B cell (primary cell): ENCODE data around the gene NIN. TPM values are rescaled to one million over a fixed set of nuclear protein-coding genes. Genes with fewer than 3 reads are reported as not detected.

Experiments
- ATAC-seq: fragments of 200-7000 bp; cut with Tn5 transposase; one replicate; pipeline ENCODE4 v1.10.0; 2021; ENCODE audit warnings: low read depth, mild to moderate bottlenecking, moderate number of reproducible peaks, moderate library complexity
- CTCF ChIA-PET: fragments of 350-600 bp; sonication (Branson Sonifier 250); formaldehyde crosslinking; loops from one replicate; lab custom pipeline; 2021; ENCODE audit warnings: antibody characterized with exemption, inconsistent platforms; lab: Charles Lee
- POLR2A ChIA-PET: fragments of 350-600 bp; sonication (Branson Sonifier 250); formaldehyde crosslinking; loops from one replicate; lab custom pipeline; 2021; ENCODE audit warnings: antibody characterized with exemption; lab: Charles Lee
- DNase-seq: peaks from one replicate; pipeline ENCODE4 v3.0.0; 2013
- H2AFZ ChIP-seq: 2 replicates; pipeline ENCODE4 v1.6.1; 2012; ENCODE audit warnings: mild to moderate bottlenecking, low read depth, low read length; ENCODE audit not compliant: insufficient read depth, poor library complexity, severe bottlenecking
- H3K27ac ChIP-seq, 2 donors: 1 replicate in 1 of 2; 2 replicates in 1 of 2; pipeline ENCODE4 v1.5.1; 2012 to 2013; ENCODE audit warnings: low read length in 2 of 2, mild to moderate bottlenecking in 2 of 2, moderate library complexity in 1 of 2
- H3K27me3 ChIP-seq, 4 experiments: fragments of 200-600 bp in 1 of 4; sonication (generic) in 1 of 4; replicated peaks in 1 of 4; 1 replicate in 2 of 4; 2 replicates in 2 of 4; pipeline versions ENCODE4 v1.6.1 to v1.7.0; 2013 to 2016; ENCODE audit warnings: low read length in 3 of 4, mild to moderate bottlenecking in 2 of 4, mixed read lengths in 1 of 4, moderate library complexity in 1 of 4; ENCODE audit not compliant: insufficient read depth in 4 of 4, control insufficient read depth in 3 of 4; ENCODE audit errors: control extremely low read depth in 1 of 4
- H3K36me3 ChIP-seq, 2 experiments: replicated peaks in 1 of 2; 1 replicate in 1 of 2; 2 replicates in 1 of 2; pipeline versions ENCODE4 v1.6.1 to v1.7.1; 2013; ENCODE audit warnings: low read length in 1 of 2; ENCODE audit not compliant: insufficient read depth in 2 of 2, control insufficient read depth in 1 of 2; ENCODE audit errors: control extremely low read depth in 1 of 2, extremely low read depth in 1 of 2
- H3K4me1 ChIP-seq, 2 donors: fragments of 200-600 bp in 1 of 2; sonication (generic) in 1 of 2; 1 replicate in 1 of 2; 2 replicates in 1 of 2; pipeline versions ENCODE4 v1.5.1 to v1.6.1; 2013 to 2017; ENCODE audit warnings: low read length in 2 of 2; ENCODE audit not compliant: control insufficient read depth in 2 of 2, insufficient read depth in 2 of 2
- H3K4me2 ChIP-seq: replicated peaks from 2 replicates; pipeline ENCODE3; 2012; ENCODE audit warnings: mild to moderate bottlenecking, low read depth, low read length; ENCODE audit not compliant: poor library complexity, severe bottlenecking
- H3K4me3 ChIP-seq, 5 experiments: fragments of 200-600 bp in 1 of 5; sonication (generic) in 1 of 5; 1 replicate in 3 of 5; 2 replicates in 2 of 5; pipeline versions ENCODE4 v1.5.1 to v1.7.0; 2011 to 2016; ENCODE audit warnings: low read length in 4 of 5, mild to moderate bottlenecking in 4 of 5, low read depth in 2 of 5, control low read depth in 1 of 5, moderate library complexity in 1 of 5; ENCODE audit not compliant: insufficient read depth in 1 of 5; ENCODE audit errors: control extremely low read depth in 1 of 5, extremely low read depth in 1 of 5
- H3K79me2 ChIP-seq: fragments of 200-600 bp; sonication (generic); one replicate; pipeline ENCODE4 v1.6.0; 2016; ENCODE audit warnings: low read length; ENCODE audit not compliant: control insufficient read depth, insufficient read depth
- H3K9ac ChIP-seq: fragments of 200-600 bp; sonication (generic); 2 replicates; pipeline ENCODE4 v1.6.1; 2017; ENCODE audit warnings: mild to moderate bottlenecking, low read length, moderate library complexity
- H3K9me3 ChIP-seq, 3 donors: one replicate each; pipeline versions ENCODE4 v1.6.1 to v1.7.1; 2013; ENCODE audit warnings: low read length in 2 of 3; ENCODE audit not compliant: control insufficient read depth in 2 of 3, insufficient read depth in 1 of 3; ENCODE audit errors: control extremely low read depth in 1 of 3
- H4K20me1 ChIP-seq: 2 replicates; pipeline ENCODE4 v1.6.0; 2012; ENCODE audit warnings: mild to moderate bottlenecking, low read length; ENCODE audit not compliant: insufficient read depth, control insufficient read depth, poor library complexity, severe bottlenecking
- H3K27ac Mint-ChIP-seq: one replicate; pipeline ENCODE4 v1.8.0; 2021; ENCODE audit warnings: mixed read lengths
- H3K27me3 Mint-ChIP-seq: one replicate; pipeline ENCODE4 v1.8.0; 2021; ENCODE audit warnings: mixed read lengths
- H3K4me1 Mint-ChIP-seq: one replicate; pipeline ENCODE4 v1.8.0; 2021; ENCODE audit warnings: mixed read lengths
- H3K4me3 Mint-ChIP-seq: one replicate; pipeline ENCODE4 v1.8.0; 2021; ENCODE audit warnings: mixed read lengths
- H3K9me3 Mint-ChIP-seq: one replicate; pipeline ENCODE4 v1.8.0; 2022; ENCODE audit warnings: mixed read lengths; ENCODE audit not compliant: insufficient read depth
- CTCF ChIP-seq: fragments of 200-600 bp; IDR thresholded peaks from one replicate; pipeline ENCODE4 v1.8.0; 2022; ENCODE audit warnings: antibody characterized with exemption, mild to moderate bottlenecking
- EZH2 ChIP-seq: IDR thresholded peaks from 2 replicates; pipeline ENCODE4 v1.6.1; 2012; ENCODE audit warnings: borderline replicate concordance, low read depth, mild to moderate bottlenecking, moderate library complexity, low read length; ENCODE audit not compliant: insufficient read depth, poor library complexity, severe bottlenecking
- WGBS: methylation state at CpG from one replicate; pipeline ENCODE4 v1.1.5; 2013; ENCODE audit warnings: missing lambda C conversion rate; ENCODE audit not compliant: insufficient coverage; 5-methylcytosine and 5-hydroxymethylcytosine counted together
- intact Hi-C: fragments of 100-400 bp; cut with micrococcal nuclease; formaldehyde crosslinking; loops from one replicate; pipeline ENCODE4 v1.10.0; 2022
- polyA plus RNA-seq: library from polyadenylated mRNA; depleted of rRNA; stranded (reverse); fragments of >200 nt; gene quantifications from 2 replicates; pipeline ENCODE4 v1.2.3, GENCODE V29; 2012
- total RNA-seq, 2 donors: library from RNA; stranded (reverse); fragments of 120-200 nt in 1 of 2; gene quantifications; 1 replicate in 1 of 2; 2 replicates in 1 of 2; pipeline versions ENCODE4 v1.2.3 to v1.2.4, GENCODE V29; 2013 to 2022

The NIN gene
- total and polyA plus RNA-seq, 2 donors (not counting 1 experiment from before 2014, with no cell fraction given), result 25.4 to 219 TPM

- 80% methylated on average over 1 of the region's 2 CpGs for WGBS
- Histone ChIP-seq H3K4me2 (no peak overlapping the region), H3K27ac (no peak overlapping the region), H3K27me3 (no peaks in the 10 kb centered on the region), H3K4me3 (no peak overlapping the region), H2AFZ (no peak overlapping the region), H4K20me1 (no peaks in the 10 kb centered on the region), H3K9ac (no peak overlapping the region), H3K9me3 (no peaks in the 10 kb centered on the region), H3K36me3 (no peaks in the 10 kb centered on the region), H3K4me1 (peaks cover 28 to 30% of the 10 kb centered on the region in 2 donors), H3K79me2 (peaks cover 7% of the 10 kb centered on the region)
- POLR2A ChIA-PET, result no interaction called here
- H3K9me3 Mint-ChIP-seq, result no peaks in the 10 kb centered on the region
- TF ChIP-seq EZH2, result no peak
- TF ChIP-seq CTCF, result no peak
- DNase-seq (no peak), ATAC-seq (no peak)
- peaks cover 38% of the 10 kb centered on the region for H3K4me1 Mint-ChIP-seq
- no peak overlapping the region for H3K4me3 Mint-ChIP-seq
- no peaks in the 10 kb centered on the region for H3K27me3 Mint-ChIP-seq
- intact Hi-C loops, result no loop called here
- CTCF ChIA-PET, result interaction anchor here (0.8 to 3.2 kb wide), 4 partner anchors 8 to 60 kb away, joined by 3 to 20 read pairs (median 8); no protein-coding TSS in a partner anchor
- H3K27ac Mint-ChIP-seq, result no peak overlapping the region
Measured at GRCh38 chr14:50837850-50838470, 7.0 kb upstream of the NIN start.

GRCh38 chr14:50837271-50837670 is 6.3 kb upstream of the NIN start:
- Histone ChIP-seq H3K36me3 (no peaks in the 10 kb centered on the region), H3K27ac (no peak overlapping the region), H3K4me2 (no peak overlapping the region), H3K9ac (no peak overlapping the region), H3K27me3 (no peaks in the 10 kb centered on the region), H2AFZ (no peak overlapping the region), H4K20me1 (no peaks in the 10 kb centered on the region), H3K4me1 (peaks cover 28 to 30% of the 10 kb centered on the region in 2 donors), H3K4me3 (no peak overlapping the region), H3K9me3 (no peaks in the 10 kb centered on the region), H3K79me2 (peaks cover 7% of the 10 kb centered on the region)
- ATAC-seq (no peak), DNase-seq (no peak)
- H3K4me3 Mint-ChIP-seq, result no peak overlapping the region
- POLR2A ChIA-PET, result no interaction called here
- H3K9me3 Mint-ChIP-seq, result no peaks in the 10 kb centered on the region
- no peaks in the 10 kb centered on the region for H3K27me3 Mint-ChIP-seq
- intact Hi-C loops, result no loop called here
- TF ChIP-seq EZH2 (no peak), CTCF (no peak)
- no peak overlapping the region for H3K27ac Mint-ChIP-seq
- H3K4me1 Mint-ChIP-seq, result peaks cover 43% of the 10 kb centered on the region
- CTCF ChIA-PET, result interaction anchor here (1.8 kb wide), 1 partner anchor 16 kb away, joined by 5 read pairs; no protein-coding TSS in a partner anchor
- 86% methylated on average over 5 of the region's 10 CpGs for WGBS
